IMR-90 (cell line): ENCODE results near the gene KRT86. TPM values are rescaled to one million over a fixed set of nuclear protein-coding genes. Genes with fewer than 3 reads are reported as not detected.
A peak's percentile ranks its signal among the peaks of the same experiment; 100 is the strongest.

Experiments
- ATAC-seq: fragments of 200-7000 bp; cut with Tn5 transposase; 2 replicates; pipeline ENCODE4 v1.9.1; 2020; ENCODE audit warnings: low read depth, mild to moderate bottlenecking, moderate library complexity
- BruUV-seq: library from RNA; stranded (reverse); fragments of 400-500 nt; replicated peaks from 2 replicates; lab custom pipeline; 2021; lab: Mats Ljungman, UMichigan
- CTCF ChIA-PET: fragments of 300-600 bp; formaldehyde crosslinking; extraction: SDS; loops from one replicate; lab custom pipeline; 2021; ENCODE audit warnings: antibody characterized with exemption; lab: Yijun Ruan, JAX
- POLR2A ChIA-PET: fragments of 300-600 bp; sonication (Branson Sonifier 250); formaldehyde crosslinking; loops from one replicate; lab custom pipeline; 2022; ENCODE audit warnings: antibody characterized with exemption; ENCODE audit not compliant: unreplicated experiment; lab: Charles Lee
- DNase-seq: peaks from one replicate; pipeline ENCODE4 v3.0.0; 2013
- H2AFZ ChIP-seq: replicated peaks from 2 replicates; pipeline ENCODE3; 2013; ENCODE audit warnings: low read length, mild to moderate bottlenecking; ENCODE audit not compliant: poor library complexity
- H2AK5ac ChIP-seq: 2 replicates; pipeline ENCODE4 v1.6.1; 2013; ENCODE audit warnings: low read depth, low read length, inconsistent platforms
- H2AK9ac ChIP-seq: replicated peaks from 2 replicates; pipeline ENCODE3; 2013; ENCODE audit warnings: mild to moderate bottlenecking, low read depth, low read length, moderate library complexity; ENCODE audit not compliant: poor library complexity
- H2BK120ac ChIP-seq: 2 replicates; pipeline ENCODE4 v1.6.1; 2013; ENCODE audit warnings: low read depth, low read length, inconsistent platforms
- H2BK15ac ChIP-seq: 3 replicates; pipeline ENCODE4 v1.6.1; 2013; ENCODE audit warnings: low read depth, low read length, inconsistent platforms
- H2BK20ac ChIP-seq: 2 replicates; pipeline ENCODE4 v1.6.1; 2013; ENCODE audit warnings: low read depth, mild to moderate bottlenecking, inconsistent platforms, low read length, moderate library complexity
- H2BK5ac ChIP-seq: 2 replicates; pipeline ENCODE4 v1.6.1; 2013; ENCODE audit warnings: mild to moderate bottlenecking, low read depth, low read length, inconsistent platforms; ENCODE audit not compliant: poor library complexity, severe bottlenecking
- H3K14ac ChIP-seq: replicated peaks from 2 replicates; pipeline ENCODE4 v1.6.1; 2013; ENCODE audit warnings: low read depth, low read length, inconsistent platforms
- H3K18ac ChIP-seq: 2 replicates; pipeline ENCODE4 v1.6.1; 2013; ENCODE audit warnings: low read depth, low read length, control low read depth
- H3K23ac ChIP-seq: 2 replicates; pipeline ENCODE4 v1.6.1; 2013; ENCODE audit warnings: low read depth, low read length, inconsistent platforms
- H3K27ac ChIP-seq: 2 replicates; pipeline ENCODE4 v1.5.1; 2013; ENCODE audit warnings: mild to moderate bottlenecking, control low read depth, low read length; ENCODE audit not compliant: insufficient read depth
- H3K27me3 ChIP-seq: 2 replicates; pipeline ENCODE4 v1.6.1; 2013; ENCODE audit warnings: low read length; ENCODE audit not compliant: control insufficient read depth, insufficient read depth
- H3K36me3 ChIP-seq: 2 replicates; pipeline ENCODE4 v1.6.1; 2013; ENCODE audit warnings: low read length, mixed read lengths; ENCODE audit not compliant: control insufficient read depth, insufficient read depth
- H3K4ac ChIP-seq: 2 replicates; pipeline ENCODE4 v1.6.1; 2013; ENCODE audit warnings: low read depth, low read length, inconsistent platforms
- H3K4me1 ChIP-seq: 2 replicates; pipeline ENCODE4 v1.6.1; 2013; ENCODE audit warnings: low read length, mixed read lengths; ENCODE audit not compliant: control insufficient read depth, insufficient read depth
- H3K4me2 ChIP-seq: 2 replicates; pipeline ENCODE4 v1.6.1; 2013; ENCODE audit warnings: low read depth, mild to moderate bottlenecking, control low read depth, low read length, moderate library complexity
- H3K4me3 ChIP-seq: 2 replicates; pipeline ENCODE4 v1.5.1; 2013; ENCODE audit warnings: low read depth, mild to moderate bottlenecking, control low read depth, low read length, moderate library complexity; ENCODE audit not compliant: insufficient read depth
- H3K56ac ChIP-seq: 2 replicates; pipeline ENCODE4 v1.6.1; 2013; ENCODE audit warnings: low read length, inconsistent platforms; ENCODE audit not compliant: insufficient read depth; ENCODE audit errors: extremely low read depth
- H3K79me1 ChIP-seq, 2 experiments: 2 replicates each; pipeline ENCODE4 v1.6.1; 2013; ENCODE audit warnings: low read length in 2 of 2, inconsistent platforms in 1 of 2, low read depth in 1 of 2
- H3K9ac ChIP-seq: 2 replicates; pipeline ENCODE4 v1.6.1; 2013; ENCODE audit warnings: low read depth, low read length, control low read depth
- H3K9me1 ChIP-seq: 2 replicates; pipeline ENCODE4 v1.6.1; 2013; ENCODE audit warnings: low read length, inconsistent platforms; ENCODE audit not compliant: insufficient read depth
- H3K9me3 ChIP-seq: 2 replicates; pipeline ENCODE4 v1.6.1; 2013; ENCODE audit warnings: low read length; ENCODE audit not compliant: control insufficient read depth, insufficient read depth
- H4K20me1 ChIP-seq: 2 replicates; pipeline ENCODE4 v1.6.1; 2013; ENCODE audit warnings: low read length, inconsistent platforms; ENCODE audit not compliant: insufficient read depth
- H4K5ac ChIP-seq: 2 replicates; pipeline ENCODE4 v1.6.1; 2013; ENCODE audit warnings: mild to moderate bottlenecking, low read depth, low read length, control low read depth
- H4K8ac ChIP-seq, 2 experiments: 2 replicates each; pipeline ENCODE4 v1.6.1; 2013; ENCODE audit warnings: low read depth in 2 of 2, low read length in 2 of 2, control low read depth in 1 of 2, inconsistent platforms in 1 of 2
- H4K91ac ChIP-seq: 2 replicates; pipeline ENCODE4 v1.6.1; 2013; ENCODE audit warnings: low read depth, low read length, inconsistent platforms; ENCODE audit not compliant: insufficient read depth
- BHLHE40 ChIP-seq: fragments of 150-350 bp; IDR thresholded peaks from 2 replicates; pipeline ENCODE4 v1.6.1; 2016; ENCODE audit warnings: mild to moderate bottlenecking, low read depth, low read length
- CHD1 ChIP-seq: IDR thresholded peaks from 2 replicates; pipeline ENCODE4 v1.6.1; 2012; ENCODE audit warnings: low read depth, low read length, improper control_type of control experiment
- MAZ ChIP-seq: IDR thresholded peaks from 2 replicates; pipeline ENCODE4 v1.6.1; 2012; ENCODE audit warnings: low read depth, mild to moderate bottlenecking, low read length, improper control_type of control experiment, moderate library complexity, borderline replicate concordance
- MXI1 ChIP-seq: IDR thresholded peaks from 2 replicates; pipeline ENCODE4 v1.6.1; 2012; ENCODE audit warnings: low read depth, mild to moderate bottlenecking, low read length, moderate library complexity, borderline replicate concordance
- NFE2L2 ChIP-seq: fragments of 150-350 bp; IDR thresholded peaks from 2 replicates; pipeline ENCODE4 v1.6.1; 2016; ENCODE audit warnings: low read depth, mild to moderate bottlenecking, low read length
- RAD21 ChIP-seq: IDR thresholded peaks from 2 replicates; pipeline ENCODE4 v1.6.1; 2012; ENCODE audit warnings: low read length, improper control_type of control experiment
- RCOR1 ChIP-seq: IDR thresholded peaks from 2 replicates; pipeline ENCODE4 v1.6.1; 2012; ENCODE audit warnings: mild to moderate bottlenecking, low read length, improper control_type of control experiment; ENCODE audit not compliant: insufficient replicate concordance
- RFX5 ChIP-seq: IDR thresholded peaks from 2 replicates; pipeline ENCODE4 v1.8.0; 2012; ENCODE audit warnings: low read depth, mild to moderate bottlenecking, low read length, moderate library complexity
- SMC3 ChIP-seq: fragments of 150-350 bp; IDR thresholded peaks from 2 replicates; pipeline ENCODE4 v1.6.1; 2016; ENCODE audit warnings: low read depth, mild to moderate bottlenecking, antibody characterized with exemption, low read length, moderate library complexity
- WGBS, 2 experiments: methylation state at CpG; one replicate each; pipeline versions ENCODE4 v1.1.5 to v1.1.7; 2013; ENCODE audit warnings: missing lambda C conversion rate in 2 of 2; ENCODE audit not compliant: insufficient read length in 1 of 2; ENCODE audit errors: extremely low coverage in 2 of 2; 5-methylcytosine and 5-hydroxymethylcytosine counted together
- dilution Hi-C: fragments of 300-500 bp; cut with HindIII; formaldehyde crosslinking; loops from one replicate; pipeline ENCODE4 v1.14.3; 2018; ENCODE audit warnings: low sequenced_read_pairs; ENCODE audit not compliant: unreplicated experiment
- in situ Hi-C: fragments of 300-500 bp; cut with MboI; formaldehyde crosslinking; loops from 3 replicates; pipeline ENCODE4 v1.14.3; 2019; ENCODE audit warnings: low sequenced_read_pairs, inconsistent platforms, mixed read lengths
- intact Hi-C: fragments of 100-400 bp; cut with micrococcal nuclease; formaldehyde crosslinking; loops from 2 replicates; pipeline ENCODE4 v1.10.0; 2022
- polyA plus RNA-seq, 3 experiments: library from polyadenylated mRNA; depleted of rRNA; stranded (reverse); fragments of >200 nt; gene quantifications; 2 replicates each; pipeline ENCODE4 v1.2.3, GENCODE V29; 2012; ENCODE audit warnings: low replicate concordance in 1 of 3
- total RNA-seq: library from RNA; depleted of rRNA; stranded (reverse); fragments of >200 nt; gene quantifications from 2 replicates; pipeline ENCODE4 v1.2.3, GENCODE V29; 2012
- TF ChIP-seq, protein P1 (sequence below): fragments of 150-350 bp; IDR thresholded peaks from 2 replicates; pipeline ENCODE4 v1.6.1; 2016; ENCODE audit warnings: low read depth, mild to moderate bottlenecking, low read length, moderate library complexity, borderline replicate concordance
- TF ChIP-seq, protein P2 (sequence below): conservative IDR thresholded peaks from 2 replicates; pipeline ENCODE4 v1.5.1; 2012; ENCODE audit warnings: mild to moderate bottlenecking, low read depth, low read length, improper control_type of control experiment

The KRT86 gene
- total and polyA plus RNA-seq, 2 of the 4 experiments (the other 2 are of a cell fraction): not detected

DNA sequence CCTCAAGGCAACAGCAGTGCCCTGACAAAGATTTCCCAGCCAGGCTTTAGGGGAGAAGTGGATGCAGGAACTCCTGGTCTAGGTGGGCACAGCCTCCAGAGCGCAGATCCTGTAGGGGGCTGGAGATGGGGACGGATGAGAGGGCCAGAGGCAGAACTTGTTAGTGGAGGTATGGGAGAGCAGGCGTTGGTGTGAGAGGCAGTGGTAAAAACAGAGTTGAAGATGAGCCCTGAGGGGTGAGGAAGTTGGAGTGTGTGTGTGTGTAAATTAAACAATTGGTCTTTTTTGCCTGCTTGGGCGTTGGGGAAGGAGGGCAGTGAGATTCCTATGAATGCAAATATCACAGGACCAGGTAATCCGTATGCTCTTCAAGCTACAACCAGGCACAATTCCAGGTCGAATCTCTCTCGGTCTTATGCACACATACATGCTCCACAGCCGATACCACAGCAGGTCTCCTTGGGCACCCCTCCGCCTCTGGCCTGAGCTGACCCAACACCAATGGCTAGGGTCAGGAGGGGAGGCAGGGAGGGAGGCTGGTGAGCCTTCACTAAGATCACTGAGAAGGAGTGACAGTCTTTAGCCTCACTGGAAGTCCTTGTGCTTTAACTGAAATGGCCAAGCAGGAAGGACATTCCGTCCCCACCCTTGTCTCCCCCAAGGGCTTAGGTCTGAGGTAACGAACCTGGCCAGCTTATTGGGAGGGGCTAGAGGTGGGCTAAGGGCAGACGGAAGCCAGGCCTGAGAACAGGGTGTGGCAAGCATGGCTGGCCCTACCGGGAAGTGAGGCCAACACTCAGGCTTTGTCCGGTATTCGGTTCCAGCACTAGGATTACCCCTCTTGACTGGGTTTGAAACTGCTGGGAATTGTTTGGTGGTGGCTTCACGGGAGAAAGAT lies 42.9 kb upstream of the KRT86 start (continued):
- TF ChIP-seq CHD1 (no peak), RFX5 (no peak)

DNA sequence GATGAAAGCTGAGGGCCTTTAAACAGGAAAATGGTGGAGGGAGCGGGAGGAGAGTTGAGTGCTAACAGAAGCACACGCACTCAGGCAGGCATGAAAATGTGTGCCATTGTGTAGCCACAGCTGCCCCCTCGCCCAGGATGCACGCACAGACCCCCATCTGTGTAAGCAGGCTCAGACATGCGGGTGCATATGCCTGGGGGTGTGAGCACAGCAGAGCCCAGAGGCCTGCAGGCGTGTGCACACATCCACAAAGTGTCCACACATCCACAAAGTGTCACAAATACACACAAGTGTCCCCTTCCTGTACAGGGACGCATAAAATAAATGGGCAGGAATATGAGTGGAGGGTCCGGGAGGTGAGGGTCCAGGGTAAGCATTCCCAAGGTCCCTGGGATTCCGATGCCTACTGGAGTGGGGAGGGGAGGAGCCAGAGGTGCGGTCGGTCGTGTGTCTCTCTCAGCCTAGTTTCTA lies 42.2 kb upstream of the KRT86 start:
- H3K56ac ChIP-seq: no peak overlapping the region
- no peaks in the 10 kb centered on the region for H3K27me3 ChIP-seq
- 0 out of 2 replicates have a peak overlapping the region, but pooled peaks have one; percentile 30 for H3K18ac ChIP-seq
- H3K4me2 ChIP-seq: no peak overlapping the region
- H3K23ac ChIP-seq: peak overlapping the region; percentile 99; the same call in 1 of the 2 replicates
- ChIA-PET CTCF (no interaction called here), POLR2A (no interaction called here)
- peaks cover 29% of the 10 kb centered on the region for H3K9me1 ChIP-seq
- ATAC-seq: no peak
- H2AK9ac ChIP-seq: peak overlapping the region; percentile 90
- H2BK20ac ChIP-seq: peak overlapping the region; percentile 97
- H4K8ac ChIP-seq: peak overlapping the region; percentile 81 to 88
- H3K14ac ChIP-seq: peak overlapping the region; percentile 97
- H2AK5ac ChIP-seq: peak overlapping the region; percentile 98
- H3K9me3 ChIP-seq: no peaks in the 10 kb centered on the region
- dilution Hi-C loops (no loop called here), in situ Hi-C loops (no loop called here), intact Hi-C loops (loop anchor here (5.0 kb wide), 1 partner anchor 45 kb away; no protein-coding TSS in a partner anchor)
- H2BK120ac ChIP-seq: peak overlapping the region; percentile 100
- no peak for DNase-seq
- peak overlapping the region; percentile 82 for H2BK5ac ChIP-seq
- TF ChIP-seq RFX5: no peak
- TF ChIP-seq, protein P1, sequence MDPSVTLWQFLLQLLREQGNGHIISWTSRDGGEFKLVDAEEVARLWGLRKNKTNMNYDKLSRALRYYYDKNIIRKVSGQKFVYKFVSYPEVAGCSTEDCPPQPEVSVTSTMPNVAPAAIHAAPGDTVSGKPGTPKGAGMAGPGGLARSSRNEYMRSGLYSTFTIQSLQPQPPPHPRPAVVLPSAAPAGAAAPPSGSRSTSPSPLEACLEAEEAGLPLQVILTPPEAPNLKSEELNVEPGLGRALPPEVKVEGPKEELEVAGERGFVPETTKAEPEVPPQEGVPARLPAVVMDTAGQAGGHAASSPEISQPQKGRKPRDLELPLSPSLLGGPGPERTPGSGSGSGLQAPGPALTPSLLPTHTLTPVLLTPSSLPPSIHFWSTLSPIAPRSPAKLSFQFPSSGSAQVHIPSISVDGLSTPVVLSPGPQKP: no peak
- no peak for TF ChIP-seq NFE2L2
- TF ChIP-seq SMC3: no peak
- no peak for TF ChIP-seq RCOR1
- TF ChIP-seq BHLHE40: no peak
- TF ChIP-seq RAD21: no peak
- no peak for TF ChIP-seq MAZ
- TF ChIP-seq MXI1: no peak
- TF ChIP-seq, protein P2, sequence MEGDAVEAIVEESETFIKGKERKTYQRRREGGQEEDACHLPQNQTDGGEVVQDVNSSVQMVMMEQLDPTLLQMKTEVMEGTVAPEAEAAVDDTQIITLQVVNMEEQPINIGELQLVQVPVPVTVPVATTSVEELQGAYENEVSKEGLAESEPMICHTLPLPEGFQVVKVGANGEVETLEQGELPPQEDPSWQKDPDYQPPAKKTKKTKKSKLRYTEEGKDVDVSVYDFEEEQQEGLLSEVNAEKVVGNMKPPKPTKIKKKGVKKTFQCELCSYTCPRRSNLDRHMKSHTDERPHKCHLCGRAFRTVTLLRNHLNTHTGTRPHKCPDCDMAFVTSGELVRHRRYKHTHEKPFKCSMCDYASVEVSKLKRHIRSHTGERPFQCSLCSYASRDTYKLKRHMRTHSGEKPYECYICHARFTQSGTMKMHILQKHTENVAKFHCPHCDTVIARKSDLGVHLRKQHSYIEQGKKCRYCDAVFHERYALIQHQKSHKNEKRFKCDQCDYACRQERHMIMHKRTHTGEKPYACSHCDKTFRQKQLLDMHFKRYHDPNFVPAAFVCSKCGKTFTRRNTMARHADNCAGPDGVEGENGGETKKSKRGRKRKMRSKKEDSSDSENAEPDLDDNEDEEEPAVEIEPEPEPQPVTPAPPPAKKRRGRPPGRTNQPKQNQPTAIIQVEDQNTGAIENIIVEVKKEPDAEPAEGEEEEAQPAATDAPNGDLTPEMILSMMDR: no peak
- no peak overlapping the region for H3K9ac ChIP-seq
- no peaks in the 10 kb centered on the region for H3K36me3 ChIP-seq
- BruUV-seq: no TSS peak
- peaks cover 23% of the 10 kb centered on the region for H3K4me1 ChIP-seq
- peaks cover 0 to 17% of the 10 kb centered on the region in 2 experiments; a peak in 2 of 4 replicates for H3K79me1 ChIP-seq
- H4K91ac ChIP-seq: peak overlapping the region; percentile 99
- 96% methylated on average over 3 of the region's 12 CpGs; no CpG with 5 or more reads in 1 of the 2 experiments for WGBS, 2 experiments
- peak overlapping the region; percentile 24 for H2AFZ ChIP-seq
- H3K4me3 ChIP-seq: no peak overlapping the region
- no peaks in the 10 kb centered on the region for H4K20me1 ChIP-seq
- peak overlapping the region; percentile 99 for H3K4ac ChIP-seq
- 0 out of 2 replicates have a peak overlapping the region, but pooled peaks have one; percentile 16 for H4K5ac ChIP-seq
- peak overlapping the region; percentile 98; the same call in 2 of the 3 replicates for H2BK15ac ChIP-seq
- H3K27ac ChIP-seq: no peak overlapping the region
